ENCODE data around the gene GSS. TPM values are rescaled to one million over a fixed set of nuclear protein-coding genes. Genes with fewer than 3 reads are reported as not detected.

GSS gene
- 63.9 and 96.4 TPM in 2 replicates for total RNA-seq (ENCODE audit: low replicate concordance)

DNA sequence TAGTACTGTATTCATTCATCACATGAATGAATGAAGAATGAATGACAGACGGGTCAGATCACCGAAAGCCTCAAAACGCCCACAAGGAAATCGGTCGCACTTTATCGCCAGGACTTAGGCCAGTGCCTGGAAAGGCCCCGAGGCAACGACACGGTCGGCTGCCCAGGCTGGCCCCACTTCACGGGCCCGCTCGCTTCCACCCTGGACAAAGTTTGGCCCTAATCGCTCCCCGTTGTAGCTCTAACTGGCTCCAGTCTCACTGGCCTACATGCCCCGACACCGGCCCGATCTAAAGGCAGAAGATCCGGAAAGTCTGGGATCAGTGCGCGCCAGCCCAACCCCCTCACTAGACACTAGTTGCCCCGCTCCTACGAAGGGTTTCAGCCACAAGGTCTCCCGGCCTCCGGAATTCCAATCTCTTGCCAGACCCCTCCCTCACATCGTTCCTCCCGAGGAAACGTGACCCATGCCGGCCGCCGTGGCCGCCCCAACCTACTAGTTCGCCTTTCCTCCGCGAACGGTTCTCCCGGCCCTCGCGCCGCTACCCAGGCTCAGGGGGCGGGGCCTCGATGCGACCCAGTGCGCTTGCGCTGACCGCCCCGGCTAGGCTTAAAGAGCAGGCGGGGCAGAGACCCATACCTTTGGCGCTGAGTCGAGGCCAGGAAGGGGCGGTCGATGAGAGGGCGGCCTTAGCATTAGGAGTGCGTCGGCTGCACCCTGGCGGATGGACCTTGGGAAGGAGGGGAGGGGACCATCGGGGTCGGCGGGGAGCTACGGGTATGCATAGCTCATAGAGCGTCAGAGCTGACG lies at the start of gene GSS, which contains the start of gene MYH7B:
Gene GSS, minus strand, starts transcription at position 576 of the 810 bp plus-strand sequence. CDS start 3,954 bp downstream, outside the sequence.
Gene MYH7B, plus strand, starts transcription at position 638 of the 810 bp plus-strand sequence. CDS start 22,138 bp downstream, outside the sequence.
- Histone ChIP-seq H3K9me3 (ENCODE audit: low read depth) (no peaks in the 10 kb centered on the region), H3F3A (ENCODE audit: low read depth) (peaks cover 20% of the 10 kb centered on the region), H3K27me3 (no peaks in the 10 kb centered on the region), H3K79me2 (ENCODE audit: low read depth) (peaks cover 11% of the 10 kb centered on the region), H3K9ac (peak within 1 kb of the TSS; percentile 58), H3K4me1 (peaks cover 13% of the 10 kb centered on the region), H3K4me3 (peak within 1 kb of the TSS; percentile 62), H3K27ac (peak within 1 kb of the TSS; percentile 65), H3K4me2 (peak within 1 kb of the TSS; percentile 86), H4K20me1 (ENCODE audit: low read depth) (no peaks in the 10 kb centered on the region), H2AFZ (replicated peaks) (peak within 1 kb of the TSS; percentile 77), H3K36me3 (no peaks in the 10 kb centered on the region)
- TF ChIP-seq EZH2phosphoT487 (IDR thresholded peaks at IDR 0.05), result no peak
- TF ChIP-seq, protein P1, sequence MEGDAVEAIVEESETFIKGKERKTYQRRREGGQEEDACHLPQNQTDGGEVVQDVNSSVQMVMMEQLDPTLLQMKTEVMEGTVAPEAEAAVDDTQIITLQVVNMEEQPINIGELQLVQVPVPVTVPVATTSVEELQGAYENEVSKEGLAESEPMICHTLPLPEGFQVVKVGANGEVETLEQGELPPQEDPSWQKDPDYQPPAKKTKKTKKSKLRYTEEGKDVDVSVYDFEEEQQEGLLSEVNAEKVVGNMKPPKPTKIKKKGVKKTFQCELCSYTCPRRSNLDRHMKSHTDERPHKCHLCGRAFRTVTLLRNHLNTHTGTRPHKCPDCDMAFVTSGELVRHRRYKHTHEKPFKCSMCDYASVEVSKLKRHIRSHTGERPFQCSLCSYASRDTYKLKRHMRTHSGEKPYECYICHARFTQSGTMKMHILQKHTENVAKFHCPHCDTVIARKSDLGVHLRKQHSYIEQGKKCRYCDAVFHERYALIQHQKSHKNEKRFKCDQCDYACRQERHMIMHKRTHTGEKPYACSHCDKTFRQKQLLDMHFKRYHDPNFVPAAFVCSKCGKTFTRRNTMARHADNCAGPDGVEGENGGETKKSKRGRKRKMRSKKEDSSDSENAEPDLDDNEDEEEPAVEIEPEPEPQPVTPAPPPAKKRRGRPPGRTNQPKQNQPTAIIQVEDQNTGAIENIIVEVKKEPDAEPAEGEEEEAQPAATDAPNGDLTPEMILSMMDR (IDR thresholded peaks at IDR 0.05), result peak; percentile 55
- Mint-ChIP-seq H3K4me1 (peaks cover 46% of the 10 kb centered on the region), H3K4me3 (peak within 1 kb of the TSS; percentile 95), H3K9me3 (no peaks in the 10 kb centered on the region), H3K36me3 (no peaks in the 10 kb centered on the region), H3K27me3 (ENCODE audit: insufficient read depth, low read depth) (peaks cover 4% of the 10 kb centered on the region), H3K27ac (peak within 1 kb of the TSS; percentile 99)
- peak; percentile 99 for DNase-seq (ENCODE audit: low spot score)

DNA sequence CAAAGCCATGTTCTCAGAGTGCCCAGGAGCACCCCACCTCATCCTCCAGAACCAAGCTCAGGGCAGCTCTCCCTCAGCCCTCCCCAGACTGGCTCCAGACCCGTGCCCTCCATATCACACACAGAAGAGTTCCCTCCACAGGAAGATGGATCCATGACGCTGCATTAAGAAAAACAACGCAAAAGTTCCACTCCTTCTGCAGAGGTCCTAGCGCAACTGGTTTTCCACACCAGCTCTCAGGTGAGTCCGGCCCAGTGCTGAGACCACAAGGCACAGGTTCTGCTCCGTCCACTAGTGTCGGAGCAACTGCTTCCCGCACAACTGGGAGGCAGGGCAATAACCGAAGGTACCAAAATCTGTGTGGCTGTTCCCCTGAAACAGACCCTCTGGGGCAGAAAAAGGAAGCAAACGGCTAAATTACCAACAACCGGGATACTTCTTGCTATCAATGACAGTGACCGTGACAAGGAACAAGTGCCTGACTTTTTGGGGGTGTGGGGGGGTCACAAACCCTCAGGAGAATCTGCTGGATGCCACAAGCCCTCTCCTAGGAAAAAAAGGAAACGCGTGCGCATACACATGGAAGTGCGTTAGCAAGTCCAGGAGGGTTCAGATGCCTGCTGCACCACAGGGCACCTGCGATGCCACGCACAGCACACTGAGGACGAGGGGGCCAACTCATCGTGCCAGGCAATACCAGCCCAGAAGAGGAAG lies 49.3 kb upstream of the GSS start:
- Histone ChIP-seq H3K79me2 (ENCODE audit: low read depth) (no peaks in the 10 kb centered on the region), H3K4me2 (no peak overlapping the region), H3K36me3 (no peaks in the 10 kb centered on the region), H3K9me3 (ENCODE audit: low read depth) (no peaks in the 10 kb centered on the region), H3K27ac (no peak overlapping the region), H3K4me1 (no peaks in the 10 kb centered on the region), H3K9ac (no peak overlapping the region), H2AFZ (replicated peaks) (no peak overlapping the region), H3K4me3 (no peak overlapping the region), H4K20me1 (ENCODE audit: low read depth) (peaks cover 2% of the 10 kb centered on the region), H3F3A (ENCODE audit: low read depth) (no peaks in the 10 kb centered on the region), H3K27me3 (no peaks in the 10 kb centered on the region)
- peaks cover 28% of the 10 kb centered on the region for H3K36me3 Mint-ChIP-seq
- no peak overlapping the region for H3K27ac Mint-ChIP-seq
- TF ChIP-seq EZH2phosphoT487 (IDR thresholded peaks at IDR 0.05) (no peak), EZH2 (IDR thresholded peaks at IDR 0.05) (no peak)
- TF ChIP-seq, protein P1 (IDR thresholded peaks at IDR 0.05), result no peak
- no peak for DNase-seq (ENCODE audit: low spot score)
- peaks cover 3% of the 10 kb centered on the region for H3K27me3 Mint-ChIP-seq (ENCODE audit: insufficient read depth, low read depth)
- H3K9me3 Mint-ChIP-seq, result no peaks in the 10 kb centered on the region
- no peaks in the 10 kb centered on the region for H3K4me1 Mint-ChIP-seq
- no peak overlapping the region for H3K4me3 Mint-ChIP-seq

DNA sequence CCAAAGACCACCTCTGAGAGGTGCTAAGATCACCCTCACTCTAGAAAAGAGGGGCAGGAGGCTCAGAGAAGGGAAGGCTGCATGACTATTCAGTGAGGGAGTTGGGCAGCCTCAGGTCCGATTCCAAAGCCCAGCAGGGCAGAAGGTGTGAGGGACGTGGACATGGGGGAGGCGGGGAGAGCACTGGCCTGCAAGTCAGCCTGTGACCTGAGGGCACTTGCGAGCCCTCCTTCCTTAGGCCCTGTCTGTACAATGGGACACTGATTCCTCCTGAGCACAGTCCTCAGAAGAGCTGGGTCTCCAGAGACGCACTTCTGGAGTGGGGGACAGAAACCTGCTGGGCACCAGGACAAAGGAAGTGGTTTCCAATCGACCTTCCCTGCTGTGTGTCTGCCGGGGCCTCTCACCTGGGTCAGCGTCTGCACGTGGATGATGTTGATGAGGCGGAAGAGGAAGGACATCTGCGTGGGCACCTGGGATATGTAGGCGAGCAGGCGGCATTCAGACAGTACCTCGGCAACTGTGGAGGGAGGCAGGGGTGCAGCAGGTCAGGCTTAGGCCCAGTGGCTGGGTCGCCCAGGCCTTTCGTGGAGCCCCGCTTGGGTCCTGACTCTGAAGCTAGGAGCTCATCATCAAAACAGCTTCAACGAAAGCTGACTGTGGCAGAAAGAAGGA lies 48.6 kb upstream of the GSS start:
- no peaks in the 10 kb centered on the region for H3K79me2 ChIP-seq (ENCODE audit: low read depth)
- no peak overlapping the region for H3K4me2 ChIP-seq
- H3F3A ChIP-seq (ENCODE audit: low read depth), result no peaks in the 10 kb centered on the region
- no peaks in the 10 kb centered on the region for H3K4me1 ChIP-seq
- peaks cover 3% of the 10 kb centered on the region for H3K27me3 Mint-ChIP-seq (ENCODE audit: insufficient read depth, low read depth)
- DNase-seq (ENCODE audit: low spot score), result no peak
- no peak overlapping the region for H2AFZ ChIP-seq (replicated peaks)
- no peaks in the 10 kb centered on the region for H3K27me3 ChIP-seq
- no peaks in the 10 kb centered on the region for H3K9me3 Mint-ChIP-seq
- TF ChIP-seq, protein P1 (IDR thresholded peaks at IDR 0.05), result no peak
- TF ChIP-seq EZH2phosphoT487 (IDR thresholded peaks at IDR 0.05) (no peak), EZH2 (IDR thresholded peaks at IDR 0.05) (no peak)
- no peak overlapping the region for H3K4me3 ChIP-seq
- H3K27ac Mint-ChIP-seq, result peak overlapping the region; percentile 53
- no peak overlapping the region for H3K9ac ChIP-seq
- H3K27ac ChIP-seq, result no peak overlapping the region
- peaks cover 27% of the 10 kb centered on the region for H3K36me3 Mint-ChIP-seq
- no peaks in the 10 kb centered on the region for H3K36me3 ChIP-seq
- no peak overlapping the region for H3K4me3 Mint-ChIP-seq
- peaks cover 4% of the 10 kb centered on the region for H4K20me1 ChIP-seq (ENCODE audit: low read depth)
- H3K4me1 Mint-ChIP-seq, result no peaks in the 10 kb centered on the region
- no peaks in the 10 kb centered on the region for H3K9me3 ChIP-seq (ENCODE audit: low read depth)

Data from neural progenitor cell (in vitro differentiated cells).